Effector CD4-positive, alpha-beta T cell (primary cell): ENCODE data around the gene FKTN.

Source experiments
- DNase-seq: peaks from one replicate; pipeline ENCODE4 v3.0.0-alpha.2; 2020

Gene FKTN

DNA sequence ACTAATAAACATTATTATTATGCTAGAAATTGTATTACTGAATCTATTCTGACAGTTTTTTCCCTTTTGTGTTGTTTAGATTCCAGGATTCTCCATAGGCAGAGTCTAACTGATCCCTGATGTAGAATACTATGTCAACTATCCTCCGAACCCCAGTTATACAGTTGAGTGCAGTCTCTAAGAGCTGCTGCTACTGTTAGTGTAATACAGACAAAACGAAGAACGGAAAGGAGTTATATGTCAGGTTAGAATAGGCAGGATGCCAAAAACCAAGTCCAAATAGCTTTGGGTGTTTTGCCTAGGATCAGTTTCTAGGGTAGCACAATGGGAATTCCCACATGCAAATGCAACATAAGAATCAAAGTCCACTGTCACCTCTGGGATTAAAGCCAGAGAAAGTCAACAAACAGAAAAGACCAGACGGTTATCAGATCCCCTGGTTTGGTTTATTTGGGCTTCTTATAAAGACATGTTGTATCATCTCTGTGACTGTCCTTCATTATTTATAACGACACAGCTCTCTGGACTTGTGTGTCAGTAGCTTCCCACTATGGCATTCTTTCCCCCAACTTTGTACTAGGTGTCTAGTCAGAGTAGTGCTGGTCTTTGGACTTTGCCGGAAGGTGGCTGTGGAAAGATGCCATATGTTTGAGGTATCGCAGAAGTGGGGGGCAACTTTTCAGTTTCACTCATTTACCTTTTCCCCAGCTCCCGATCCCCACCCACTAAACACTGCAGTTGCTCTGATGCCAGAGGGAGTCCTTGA lies 121.5 kb downstream of the FKTN start:
- DNase-seq, result no peak

DNA sequence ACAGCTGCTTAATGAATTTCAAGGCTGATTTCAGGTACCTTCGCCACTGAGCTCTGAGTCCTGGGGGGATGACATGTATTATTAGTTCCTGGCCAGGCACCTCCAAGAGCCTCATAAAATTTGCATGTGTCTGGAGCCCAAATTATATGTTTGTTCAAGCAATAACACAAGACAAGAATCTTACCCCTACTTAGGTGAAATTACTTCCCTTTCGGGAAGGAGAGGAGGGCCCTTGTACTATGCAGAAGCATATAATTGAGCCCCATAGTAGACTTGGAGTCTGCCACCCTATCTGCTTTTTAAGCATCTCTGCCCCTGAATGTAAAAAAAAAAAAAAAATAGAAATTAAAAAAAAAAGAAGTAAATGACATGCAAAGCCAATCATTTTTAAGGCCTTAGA lies 123.4 kb downstream of the FKTN start:
- DNase-seq, result no peak

DNA sequence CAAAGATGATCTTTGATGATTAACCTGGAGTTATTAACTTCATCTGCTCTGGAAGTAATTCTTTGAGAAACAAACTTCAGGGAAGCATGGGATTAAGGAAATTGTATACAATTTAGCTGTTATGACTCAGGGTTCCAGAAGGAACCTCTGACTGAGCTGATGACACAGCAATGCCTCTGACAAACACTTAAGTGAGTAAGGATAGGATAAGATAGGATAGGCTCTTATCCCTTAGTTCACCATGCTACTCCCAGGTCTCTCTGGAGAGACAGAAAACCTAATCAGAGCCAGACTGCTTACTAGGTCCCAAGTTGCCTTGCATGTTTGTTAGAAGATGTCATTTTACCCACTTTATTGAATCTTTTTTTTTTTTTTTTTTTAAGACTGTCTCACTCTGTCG lies 123.8 kb downstream of the FKTN start:
- DNase-seq, result no peak

- DNase-seq, result no peak
These were observed 125.9 kb downstream of the FKTN start for GRCh38 chr9:105683688-105684275.

DNA sequence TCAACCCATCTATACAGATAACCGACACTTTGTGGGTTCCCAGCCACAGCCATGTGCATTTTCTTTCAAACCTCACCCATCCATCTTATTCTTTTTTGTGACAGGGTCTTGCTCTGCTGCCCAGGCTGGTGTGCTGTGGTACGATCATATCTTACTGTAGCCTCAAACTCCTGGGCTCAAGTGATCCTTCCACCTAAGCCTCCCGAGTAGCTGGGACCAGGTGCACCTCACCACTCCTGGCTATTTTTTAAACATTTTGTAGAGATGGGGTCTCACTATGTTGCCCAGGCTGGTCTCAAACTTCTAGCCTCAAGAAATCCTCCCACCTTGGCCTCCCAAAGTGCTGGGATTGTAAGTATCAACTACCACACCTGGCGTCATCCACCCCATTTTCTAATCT lies 129.0 kb downstream of the FKTN start:
- no peak for DNase-seq
